ENCODE data around the gene GPR180.
"Not testable (repeated sequence)": the region's sequence is repeated elsewhere in the genome, so short reads cannot be mapped to it uniquely, and the experiment has no call there.

GPR180 gene

DNA sequence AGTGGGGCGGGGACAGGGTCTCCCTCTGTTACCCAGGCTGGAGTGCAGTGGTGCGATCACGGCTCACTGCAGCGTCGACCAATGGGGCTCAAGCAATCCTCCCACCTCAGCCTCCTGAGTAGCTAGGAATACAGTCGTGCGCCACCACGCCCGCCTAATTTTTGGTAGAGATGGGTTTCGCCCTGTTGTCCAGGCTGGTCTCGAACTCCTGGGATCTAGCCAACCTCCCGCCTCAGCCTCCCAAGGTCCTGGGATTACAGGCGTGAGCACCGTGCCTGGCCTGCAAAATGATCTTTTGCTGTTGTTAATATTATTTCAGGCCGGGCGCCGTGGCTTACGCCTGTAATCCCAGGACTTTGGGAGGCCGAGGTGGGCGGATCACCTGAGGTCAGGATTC lies 5.1 kb upstream of the GPR180 start:
- DNase-seq (ENCODE audit: low read depth) = no peak

- DNase-seq (ENCODE audit: low read depth) = no peak
Measured at GRCh38 chr13:94598281-94598680, 3.4 kb upstream of the GPR180 start.

- DNase-seq (ENCODE audit: low read depth) = no peak
Measured at GRCh38 chr13:94599877-94600276, 1.8 kb upstream of the GPR180 start.

DNA sequence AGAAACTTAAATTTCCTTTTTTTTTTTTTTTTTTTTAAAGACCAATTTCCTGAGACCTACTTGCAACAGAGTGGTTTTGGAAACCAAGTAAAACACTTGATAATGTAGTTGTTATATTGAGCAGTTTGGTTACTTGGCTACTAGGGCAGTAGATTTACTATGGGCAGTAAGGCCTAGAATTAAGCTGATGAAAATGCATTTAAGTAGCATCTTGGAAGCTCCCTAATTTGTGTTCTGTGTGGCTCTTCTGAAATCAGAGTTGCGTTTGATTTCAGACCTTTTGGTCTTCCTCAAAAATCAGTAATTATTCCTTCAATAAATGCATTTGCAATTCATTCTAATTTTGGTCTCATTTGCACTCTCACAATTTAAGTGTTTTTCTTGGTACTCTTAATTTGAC lies 810 bp downstream of the GPR180 start:
- DNase-seq (ENCODE audit: low read depth) = no peak

GRCh38 chr13:94607056-94607455 lies 5.4 kb downstream of the GPR180 start:
- DNase-seq (ENCODE audit: low read depth) = no peak

- no peak for DNase-seq (ENCODE audit: low read depth)
Measured at GRCh38 chr13:94607939-94608338, 6.3 kb downstream of the GPR180 start.

DNA sequence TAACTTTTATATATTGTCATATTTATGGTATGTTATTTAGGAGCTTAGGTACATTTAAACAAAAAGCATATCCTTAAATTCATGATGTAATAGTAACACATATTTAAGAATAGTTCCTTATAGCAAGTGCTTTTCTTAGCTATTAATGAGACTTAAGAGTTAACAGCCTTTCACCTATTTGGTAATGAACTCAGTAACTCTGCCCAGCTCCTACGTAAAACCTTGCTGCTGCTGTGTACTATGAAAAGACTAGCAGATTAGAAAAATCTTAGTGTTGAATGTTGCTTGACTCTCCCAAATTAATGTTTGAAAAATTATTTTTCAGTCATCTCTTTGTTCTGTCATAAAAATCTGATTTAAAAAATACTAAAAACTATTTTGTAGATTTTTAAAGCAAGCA lies 6.9 kb downstream of the GPR180 start:
- DNase-seq (ENCODE audit: low read depth) = no peak

DNA sequence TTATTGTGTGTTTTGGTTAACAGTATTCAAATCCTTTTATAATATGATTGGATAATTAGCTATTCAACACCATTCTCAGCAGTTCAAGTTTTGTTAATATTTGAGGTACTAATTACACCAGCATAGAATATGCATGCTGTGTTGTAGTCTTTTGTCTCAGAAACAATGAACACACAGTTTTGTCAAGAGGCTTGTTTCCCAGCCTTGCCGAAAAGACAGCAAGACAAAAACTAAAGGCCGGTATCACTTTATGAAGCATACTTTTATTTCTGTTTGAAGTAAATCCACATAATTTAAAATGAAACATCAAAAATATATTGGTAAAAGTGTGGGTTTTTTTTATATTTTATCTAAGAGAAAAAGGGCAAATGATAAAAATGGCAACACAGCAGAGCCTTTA lies 7.5 kb downstream of the GPR180 start:
- DNase-seq (ENCODE audit: low read depth) = no peak

DNA sequence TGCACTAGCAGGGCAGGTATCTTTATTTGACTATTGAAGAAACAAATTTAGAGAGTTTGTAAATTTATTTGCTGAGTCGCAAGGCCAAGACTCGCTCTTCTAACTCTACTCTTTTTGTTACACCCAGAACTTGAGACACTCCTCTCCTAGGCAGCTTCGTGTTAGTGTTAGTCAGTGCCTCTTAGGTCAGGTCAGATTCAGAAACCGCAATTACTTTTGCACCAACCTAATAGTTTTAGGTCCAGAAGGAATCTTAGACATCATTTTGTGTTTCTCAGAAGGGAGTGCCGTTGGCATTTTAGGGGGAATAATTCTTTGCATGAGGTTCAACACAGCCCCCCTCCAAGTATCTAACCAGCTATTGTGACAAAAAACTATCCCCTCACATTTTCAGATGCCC lies 8.8 kb downstream of the GPR180 start:
- no peak for DNase-seq (ENCODE audit: low read depth)

GRCh38 chr13:94612050-94612449 lies 10.4 kb downstream of the GPR180 start:
- no peak for DNase-seq (ENCODE audit: low read depth)

GRCh38 chr13:94613051-94613450 lies 11.4 kb downstream of the GPR180 start:
- no peak for DNase-seq (ENCODE audit: low read depth)

- DNase-seq (ENCODE audit: low read depth) = no peak
Measured at GRCh38 chr13:94617389-94618000, 15.8 kb downstream of the GPR180 start.

- no peak for DNase-seq (ENCODE audit: low read depth)
Measured at GRCh38 chr13:94620286-94620896, 18.7 kb downstream of the GPR180 start.

- no peak for DNase-seq (ENCODE audit: low read depth)
Measured at GRCh38 chr13:94622344-94622743, 20.7 kb downstream of the GPR180 start.

DNA sequence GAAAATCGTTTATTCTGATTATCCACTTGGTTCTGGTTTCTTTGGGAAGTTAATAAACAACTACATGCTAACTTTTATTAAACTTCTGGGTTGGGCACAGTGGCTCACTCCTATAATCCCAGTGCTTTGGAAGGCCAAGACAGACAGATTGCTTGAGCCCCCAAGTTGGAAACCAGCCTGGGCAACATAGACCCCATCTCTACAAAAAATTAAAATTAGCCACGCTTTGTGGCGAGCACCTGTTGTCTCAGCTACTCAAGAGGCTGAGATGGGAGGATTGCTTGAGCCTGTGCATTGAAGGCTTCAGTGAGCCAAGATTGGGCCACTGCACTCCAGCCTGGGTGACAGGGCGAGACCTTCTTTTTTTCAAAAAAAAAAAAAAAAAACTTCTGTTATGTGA lies 21.7 kb downstream of the GPR180 start:
- DNase-seq (ENCODE audit: low read depth) = no peak

- DNase-seq (ENCODE audit: low read depth) = no peak
Measured at GRCh38 chr13:94630858-94631257, 29.2 kb downstream of the GPR180 start.

- no peak for DNase-seq (ENCODE audit: low read depth)
Measured at GRCh38 chr13:94632226-94632980, 30.7 kb downstream of the GPR180 start.

DNA sequence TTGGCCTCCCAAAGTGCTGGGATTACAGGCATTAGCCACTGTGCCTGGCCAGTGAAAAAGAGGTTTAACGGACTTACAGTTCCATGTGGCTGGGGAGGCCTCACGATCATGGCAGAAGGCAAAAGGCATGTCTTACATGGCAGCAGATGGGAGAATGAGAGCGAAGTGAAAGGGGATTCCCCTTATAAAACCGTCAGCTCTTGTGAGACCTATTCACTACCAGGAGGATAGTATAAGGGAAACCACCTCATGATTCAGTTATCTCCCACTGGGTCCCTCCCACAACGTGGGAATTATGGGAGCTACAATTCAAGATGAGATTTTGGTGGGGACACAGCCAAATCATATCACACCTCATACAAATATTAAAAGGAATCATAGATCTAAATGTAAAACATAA lies 34.4 kb downstream of the GPR180 start:
- DNase-seq (ENCODE audit: low read depth) = not testable (repeated sequence)

GRCh38 chr13:94636942-94637578 lies 35.4 kb downstream of the GPR180 start:
- no peak for DNase-seq (ENCODE audit: low read depth)

- DNase-seq (ENCODE audit: low read depth) = not testable (repeated sequence)
Measured at GRCh38 chr13:94637677-94638076, 36.0 kb downstream of the GPR180 start.

- no peak for DNase-seq (ENCODE audit: low read depth)
Measured at GRCh38 chr13:94640721-94641120, 39.1 kb downstream of the GPR180 start.

DNA sequence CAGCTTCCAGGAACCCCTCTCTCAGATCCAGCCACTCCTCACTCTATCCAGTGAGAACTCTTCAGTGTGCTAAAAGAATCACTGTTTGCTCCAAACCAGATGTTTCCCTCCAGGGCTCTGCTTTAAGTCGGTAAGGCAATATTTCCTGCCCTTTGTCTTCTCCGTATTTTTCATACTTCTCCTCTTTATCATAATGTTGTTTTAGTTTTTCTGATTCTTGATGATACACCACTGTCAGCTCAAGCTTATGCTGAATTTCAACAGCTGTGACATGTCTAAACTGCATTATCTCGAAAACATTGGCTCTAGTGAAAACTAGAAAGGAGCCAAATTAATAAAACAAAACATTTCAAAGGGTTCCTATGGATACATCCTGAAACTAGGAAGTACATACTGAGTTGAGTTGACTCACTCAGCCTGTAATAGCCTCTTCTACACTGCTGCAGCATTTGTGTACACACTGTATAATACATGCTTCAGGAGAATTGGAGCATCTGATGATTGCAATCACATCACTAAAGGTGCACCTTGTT lies 39.8 kb downstream of the GPR180 start:
- peak; percentile 57 for DNase-seq (ENCODE audit: low read depth)

GRCh38 chr13:94646904-94647303 lies 45.2 kb downstream of the GPR180 start:
- no peak for DNase-seq (ENCODE audit: low read depth)

All from stromal cell of bone marrow (primary cell).